ENCODE measurements around the gene PHKB.

PHKB gene

GRCh38 chr16:47731252-47731651 is 270.1 kb downstream of the PHKB start:
- TF ChIP-seq CTCF (IDR thresholded peaks at IDR 0.05; ENCODE audit: low read length, missing control alignments): no peak
- H3K4me3 ChIP-seq (replicated peaks; ENCODE audit: low read depth, low read length): no peak overlapping the region
- DNase-seq (ENCODE audit: low read depth): peak; percentile 85

GRCh38 chr16:47732122-47732521 is 271.0 kb downstream of the PHKB start:
- peak; percentile 18 for DNase-seq (ENCODE audit: low read depth)
- TF ChIP-seq CTCF (IDR thresholded peaks at IDR 0.05; ENCODE audit: low read length, missing control alignments): no peak
- no peak overlapping the region for H3K4me3 ChIP-seq (replicated peaks; ENCODE audit: low read depth, low read length)

GRCh38 chr16:47732523-47733111 is 271.5 kb downstream of the PHKB start:
- no peak overlapping the region for H3K4me3 ChIP-seq (replicated peaks; ENCODE audit: low read depth, low read length)
- TF ChIP-seq CTCF (IDR thresholded peaks at IDR 0.05; ENCODE audit: low read length, missing control alignments): no peak
- DNase-seq (ENCODE audit: low read depth): peak; percentile 83

GRCh38 chr16:47734081-47734857 is 273.1 kb downstream of the PHKB start:
- no peak for TF ChIP-seq CTCF (IDR thresholded peaks at IDR 0.05; ENCODE audit: low read length, missing control alignments)
- no peak overlapping the region for H3K4me3 ChIP-seq (replicated peaks; ENCODE audit: low read depth, low read length)
- DNase-seq (ENCODE audit: low read depth): no peak

GRCh38 chr16:47734987-47735594 is 274.0 kb downstream of the PHKB start:
- H3K4me3 ChIP-seq (replicated peaks; ENCODE audit: low read depth, low read length): no peak overlapping the region
- no peak for DNase-seq (ENCODE audit: low read depth)
- TF ChIP-seq CTCF (IDR thresholded peaks at IDR 0.05; ENCODE audit: low read length, missing control alignments): no peak

GRCh38 chr16:47750371-47750770 is 289.2 kb downstream of the PHKB start:
- no peak overlapping the region for H3K4me3 ChIP-seq (replicated peaks; ENCODE audit: low read depth, low read length)
- no peak for TF ChIP-seq CTCF (IDR thresholded peaks at IDR 0.05; ENCODE audit: low read length, missing control alignments)
- no peak for DNase-seq (ENCODE audit: low read depth)
